Esophagus (tissue), 2 donors: ENCODE data around the gene UNC5B. TPM values are rescaled to one million over a fixed set of nuclear protein-coding genes. Genes with fewer than 3 reads are reported as not detected.

Experiments
- H3K27ac ChIP-seq, 2 donors: one replicate each; pipeline ENCODE4 v1.5.1; 2013; ENCODE audit warnings: low read depth in 2 of 2, mild to moderate bottlenecking in 2 of 2, inconsistent platforms in 1 of 2, low read length in 1 of 2, moderate library complexity in 1 of 2
- H3K27me3 ChIP-seq, 2 donors: one replicate each; pipeline ENCODE4 v1.6.1; 2013; ENCODE audit warnings: low read length in 2 of 2, control low read depth in 1 of 2, mild to moderate bottlenecking in 1 of 2; ENCODE audit not compliant: insufficient read depth in 2 of 2, control insufficient read depth in 1 of 2
- H3K36me3 ChIP-seq, 2 donors: one replicate each; pipeline ENCODE4 v1.6.1; 2013; ENCODE audit warnings: low read length in 1 of 2; ENCODE audit not compliant: control insufficient read depth in 2 of 2, insufficient read depth in 2 of 2
- H3K4me1 ChIP-seq, 2 donors: one replicate each; pipeline ENCODE4 v1.6.1; 2013; ENCODE audit warnings: low read length in 1 of 2; ENCODE audit not compliant: control insufficient read depth in 2 of 2, insufficient read depth in 2 of 2
- H3K4me3 ChIP-seq, 2 donors: one replicate each; pipeline ENCODE4 v1.5.1; 2013; ENCODE audit warnings: low read length in 2 of 2, mild to moderate bottlenecking in 2 of 2, low read depth in 1 of 2, moderate library complexity in 1 of 2
- H3K9me3 ChIP-seq, 2 donors: one replicate each; pipeline ENCODE4 v1.6.1; 2013; ENCODE audit warnings: mild to moderate bottlenecking in 2 of 2, low read depth in 1 of 2, low read length in 1 of 2, moderate library complexity in 1 of 2; ENCODE audit not compliant: control insufficient read depth in 2 of 2, insufficient read depth in 1 of 2
- WGBS, 2 donors: extraction: QIAGEN DNeasy Blood & Tissue Kit; methylation state at CpG; one replicate each; pipeline ENCODE4 v1.1.7; 2013; 5-methylcytosine and 5-hydroxymethylcytosine counted together
- polyA plus RNA-seq, 2 donors: library from polyadenylated mRNA; stranded (reverse); fragments of 200-250 nt; gene quantifications; one replicate each; pipeline ENCODE4 v1.2.3, GENCODE V29; 2013
- donor health status: healthy with polysubstance abuse.
- donor health status: Bipolar disorder and iron deficiency.

The UNC5B gene
- polyA plus RNA-seq, 2 donors: 7.6 to 12.2 TPM

DNA sequence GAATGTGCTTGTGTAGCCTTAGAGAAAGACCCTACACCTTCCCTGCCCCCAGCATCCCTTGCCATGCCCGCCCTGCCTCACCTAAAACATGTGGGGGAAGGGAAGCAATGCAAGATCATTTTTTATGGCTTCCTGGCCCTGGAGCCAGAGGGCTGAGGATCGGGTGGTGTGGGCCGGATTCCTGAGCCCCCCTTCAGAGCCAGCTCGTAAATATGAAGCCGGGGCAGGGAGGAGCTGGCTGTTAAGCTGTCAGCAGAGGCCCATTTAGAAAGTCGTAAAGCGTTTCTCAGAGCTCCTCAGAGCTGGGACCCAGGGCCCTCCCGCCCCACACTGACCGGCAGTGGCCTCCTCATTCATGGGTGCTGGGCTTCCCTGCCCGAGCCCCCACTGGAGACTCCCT, 23.9 kb downstream of the UNC5B start:
- no peak overlapping the region for H3K4me3 ChIP-seq
- WGBS, 2 donors: 85 to 87% methylated on average over 10 of the region's 10 CpGs
- peaks cover 13 to 19% of the 10 kb centered on the region in 2 donors for H3K4me1 ChIP-seq
- H3K9me3 ChIP-seq: no peaks in the 10 kb centered on the region
- H3K36me3 ChIP-seq: no peaks in the 10 kb centered on the region
- no peaks in the 10 kb centered on the region for H3K27me3 ChIP-seq
- H3K27ac ChIP-seq: no peak overlapping the region

DNA sequence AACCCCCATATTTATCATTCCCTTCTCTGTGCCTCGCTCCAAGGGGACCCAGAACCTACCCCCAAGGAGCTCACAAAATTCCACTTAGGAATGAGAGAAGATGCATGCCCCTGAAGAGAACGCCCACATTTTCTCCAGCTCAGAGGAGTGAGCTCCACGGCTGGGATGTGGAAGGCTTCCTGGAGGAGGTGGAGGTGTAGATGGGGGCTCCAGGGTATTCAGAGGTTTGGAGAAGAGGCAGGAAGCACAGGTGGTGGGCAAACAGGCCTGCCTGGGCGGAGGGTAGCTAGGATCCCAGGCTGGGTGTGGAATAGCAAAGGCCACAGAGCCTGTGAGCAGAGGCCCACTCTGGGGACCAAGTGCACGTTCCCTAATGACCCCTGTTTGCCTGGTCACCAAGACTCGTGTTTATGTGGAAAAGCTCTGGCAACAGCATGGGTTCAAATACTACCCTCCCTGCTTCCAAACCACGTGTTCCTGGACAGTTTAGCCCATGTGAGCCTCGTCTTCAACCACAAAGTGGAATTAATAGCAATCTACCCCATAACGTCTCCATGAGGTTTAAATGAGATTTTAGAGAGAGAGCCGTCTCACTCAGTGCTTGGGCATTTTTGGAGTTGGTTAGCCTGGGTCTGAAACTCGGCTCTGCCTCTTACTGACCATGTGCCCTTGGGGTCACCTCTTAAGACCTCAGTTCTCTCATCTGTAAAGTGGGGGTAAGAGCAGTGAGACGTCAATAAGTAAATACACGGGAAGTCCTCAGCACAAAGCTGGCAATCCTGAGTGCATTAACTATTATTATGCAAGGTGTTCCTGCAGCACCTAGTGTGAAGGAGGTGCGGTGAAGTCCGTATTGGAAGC, 24.7 kb downstream of the UNC5B start:
- Histone ChIP-seq H3K36me3 (no peaks in the 10 kb centered on the region), H3K9me3 (no peaks in the 10 kb centered on the region), H3K4me1 (peaks cover 10 to 16% of the 10 kb centered on the region in 2 donors), H3K27me3 (no peaks in the 10 kb centered on the region), H3K4me3 (no peak overlapping the region), H3K27ac (no peak overlapping the region)
- 84 to 86% methylated on average over 15 of the region's 15 CpGs for WGBS, 2 donors

- Histone ChIP-seq H3K4me1 (peaks cover 9 to 12% of the 10 kb centered on the region in 2 donors), H3K27ac (no peak overlapping the region)
- WGBS, 2 donors: 83% methylated on average over 11 of the region's 11 CpGs
These were observed 25.7 kb downstream of the UNC5B start for GRCh38 chr10:71237843-71238623.

GRCh38 chr10:71238626-71239025, 26.3 kb downstream of the UNC5B start:
- no peaks in the 10 kb centered on the region for H3K36me3 ChIP-seq
- WGBS, 2 donors: 76% methylated on average over 4 of the region's 4 CpGs
- peaks cover 7 to 11% of the 10 kb centered on the region in 2 donors for H3K4me1 ChIP-seq
- no peak overlapping the region for H3K27ac ChIP-seq
- H3K27me3 ChIP-seq: no peaks in the 10 kb centered on the region
- no peak overlapping the region for H3K4me3 ChIP-seq
- H3K9me3 ChIP-seq: no peaks in the 10 kb centered on the region

More at GRCh38 chr10:71237843-71238623, 25.7 kb downstream of the UNC5B start:
- H3K4me3 ChIP-seq: no peak overlapping the region
- H3K9me3 ChIP-seq: no peaks in the 10 kb centered on the region
- no peaks in the 10 kb centered on the region for H3K36me3 ChIP-seq
- no peaks in the 10 kb centered on the region for H3K27me3 ChIP-seq

DNA sequence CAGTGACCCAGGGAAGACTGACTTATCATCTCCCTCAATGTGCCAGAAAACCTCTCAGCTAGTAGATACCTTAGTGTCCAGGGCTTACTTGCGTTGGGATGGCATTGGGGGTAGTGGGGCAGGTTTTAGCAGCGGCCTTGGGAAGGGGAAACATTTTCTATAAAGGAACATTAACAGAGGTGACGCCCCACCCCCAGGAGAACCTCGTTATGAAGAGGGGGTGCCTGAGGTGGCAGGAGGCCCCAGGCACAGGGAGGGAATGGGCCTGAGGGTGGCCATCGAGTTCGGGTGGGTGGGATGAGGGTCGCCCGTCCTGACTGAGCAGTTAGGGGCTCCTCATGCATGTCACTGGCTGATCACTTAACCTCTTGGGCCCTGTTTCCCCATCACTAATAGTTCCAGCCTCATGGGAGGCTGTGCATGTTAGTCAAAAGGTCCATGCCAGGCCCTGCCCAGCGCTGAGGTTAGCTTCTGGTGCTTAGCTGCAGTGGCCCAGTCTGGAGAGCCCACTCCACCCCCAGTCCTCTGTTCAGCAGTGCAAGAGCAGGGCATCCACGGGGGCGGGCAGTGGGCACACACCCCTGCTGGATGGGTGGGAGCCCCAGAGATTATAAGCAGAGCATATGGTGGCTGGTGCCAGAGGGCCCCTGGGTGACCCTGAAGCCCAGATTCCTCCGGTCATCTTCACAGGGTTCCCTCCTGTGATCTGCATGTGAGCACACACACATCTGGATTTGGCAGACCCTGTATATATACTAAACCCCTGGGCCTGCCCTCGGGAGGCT, 27.0 kb downstream of the UNC5B start:
- Histone ChIP-seq H3K27me3 (no peaks in the 10 kb centered on the region), H3K27ac (no peak overlapping the region), H3K36me3 (no peaks in the 10 kb centered on the region), H3K9me3 (no peaks in the 10 kb centered on the region), H3K4me3 (no peak overlapping the region), H3K4me1 (peaks cover 8 to 14% of the 10 kb centered on the region in 2 donors)
- WGBS, 2 donors: 83 to 88% methylated on average over 13 of the region's 13 CpGs

DNA sequence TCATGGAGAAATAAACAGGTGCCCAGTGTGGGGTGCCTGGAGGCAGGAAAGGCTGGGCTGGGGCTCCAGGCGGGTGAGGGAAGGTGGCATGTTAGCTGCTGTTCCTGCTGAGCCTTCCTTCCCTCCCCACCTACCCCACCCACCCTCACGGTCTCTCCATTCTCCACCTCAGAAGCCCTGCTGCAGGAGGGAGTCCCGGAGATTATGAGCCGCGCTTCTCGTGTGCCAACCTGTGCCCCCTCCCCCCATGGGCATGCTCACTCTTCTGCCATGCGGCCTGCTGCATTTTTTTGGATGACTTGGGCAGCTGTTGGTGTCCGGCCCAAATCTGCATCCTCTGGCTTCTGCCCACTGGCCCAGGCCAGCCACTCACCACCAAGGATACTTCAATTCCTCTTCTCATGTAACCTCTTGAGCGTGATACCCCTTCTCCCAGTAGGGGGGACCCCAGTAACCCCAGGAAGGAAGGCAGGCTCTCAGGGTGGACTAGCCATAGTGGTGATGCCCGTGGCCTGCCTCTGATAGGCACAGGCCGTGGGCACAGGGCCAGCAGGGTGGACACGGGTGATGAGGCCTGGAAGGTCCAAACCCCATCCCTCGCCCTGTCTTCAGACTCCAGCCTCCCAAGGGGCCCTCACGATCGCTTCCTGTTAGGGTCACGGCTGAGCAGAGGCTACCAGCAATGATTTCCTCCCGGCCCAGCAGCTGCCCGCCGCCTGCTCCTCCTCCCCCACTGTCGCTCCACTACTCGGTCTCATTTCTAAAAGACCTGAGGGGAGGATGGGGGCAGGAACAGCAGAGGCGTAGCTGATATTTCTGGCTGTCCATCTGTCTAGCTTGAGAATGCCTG, 27.8 kb downstream of the UNC5B start:
- Histone ChIP-seq H3K4me3 (no peak overlapping the region), H3K4me1 (peaks cover 13 to 22% of the 10 kb centered on the region in 2 donors), H3K27me3 (no peaks in the 10 kb centered on the region), H3K36me3 (no peaks in the 10 kb centered on the region), H3K9me3 (no peaks in the 10 kb centered on the region), H3K27ac (no peak overlapping the region)
- 80 to 83% methylated on average over 22 of the region's 22 CpGs for WGBS, 2 donors

DNA sequence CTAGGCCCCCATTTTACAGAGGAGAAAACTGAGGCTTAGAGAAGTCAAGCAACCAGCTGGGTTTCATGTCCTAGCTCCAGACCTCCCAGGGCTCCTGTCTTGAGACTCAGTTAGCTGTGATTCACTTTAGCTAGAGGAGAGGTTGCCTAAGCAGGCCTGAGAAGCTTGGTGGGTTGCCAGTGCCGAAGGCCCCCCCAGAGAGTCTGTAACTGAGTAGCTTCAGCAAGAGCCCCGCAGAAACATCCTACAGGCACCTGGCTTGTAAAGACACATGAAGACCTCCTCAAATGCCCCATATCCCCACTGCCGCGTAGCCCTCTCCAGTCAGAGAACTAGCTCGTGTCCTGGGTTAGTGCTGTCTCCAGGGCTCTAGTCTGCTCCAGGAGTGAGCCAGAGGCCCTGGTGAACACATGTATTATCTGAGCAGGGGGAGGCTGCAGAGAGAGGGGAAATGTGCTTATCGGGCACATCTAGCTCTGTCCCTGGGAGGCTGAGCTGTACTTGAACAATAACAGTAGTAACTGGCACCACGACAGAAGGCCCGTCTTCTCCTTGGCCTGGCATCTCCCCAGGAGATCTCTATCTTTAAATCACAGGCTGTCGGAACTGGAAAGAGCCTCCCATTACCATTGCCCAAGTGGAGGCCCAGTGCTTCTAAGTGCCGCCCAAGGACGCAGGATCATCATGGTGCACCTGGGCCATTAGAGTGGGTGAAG, 28.9 kb downstream of the UNC5B start:
- 64 to 66% methylated on average over 11 of the region's 11 CpGs for WGBS, 2 donors
- no peaks in the 10 kb centered on the region for H3K36me3 ChIP-seq
- peaks cover 19 to 33% of the 10 kb centered on the region in 2 donors for H3K4me1 ChIP-seq
- no peaks in the 10 kb centered on the region for H3K27me3 ChIP-seq
- no peaks in the 10 kb centered on the region for H3K9me3 ChIP-seq
- no peak overlapping the region for H3K4me3 ChIP-seq
- peak overlapping the region; percentile 1 to 35 for H3K27ac ChIP-seq

- WGBS, 2 donors: 72 to 75% methylated on average over 12 of the region's 12 CpGs
- Histone ChIP-seq H3K36me3 (no peaks in the 10 kb centered on the region), H3K27me3 (no peaks in the 10 kb centered on the region), H3K27ac (peak overlapping the region; percentile 1 to 24), H3K9me3 (no peaks in the 10 kb centered on the region), H3K4me1 (peaks cover 19 to 34% of the 10 kb centered on the region in 2 donors), H3K4me3 (no peak overlapping the region)
These were observed 29.7 kb downstream of the UNC5B start for GRCh38 chr10:71241830-71242621.
